T-helper 2 cell treated with Interferon-gamma antibody and Interleukin-4, amounts not matched to agents 100 ng/mL and 5 ng/mL, for 36 hours (primary cell): ENCODE measurements around the gene TEX48. TPM values are rescaled to one million over a fixed set of nuclear protein-coding genes. Genes with fewer than 3 reads are reported as not detected.

Source experiments
- intact Hi-C: fragments of 100-400 bp; cut with micrococcal nuclease; formaldehyde crosslinking; loops from one replicate; pipeline ENCODE4 v1.15.1; 2023
- total RNA-seq: library from RNA; stranded (reverse); gene quantifications from 2 replicates; pipeline ENCODE4 v1.2.3, GENCODE V29; 2022

Gene TEX48, protein sequence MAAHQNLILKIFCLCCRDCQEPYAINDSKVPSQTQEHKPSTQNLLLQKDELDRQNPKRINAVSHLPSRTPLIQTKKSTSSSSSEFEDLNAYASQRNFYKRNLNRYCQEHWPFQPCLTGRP
- 0.30 TPM in 1 of 2 replicates, not detected in the other for total RNA-seq

DNA sequence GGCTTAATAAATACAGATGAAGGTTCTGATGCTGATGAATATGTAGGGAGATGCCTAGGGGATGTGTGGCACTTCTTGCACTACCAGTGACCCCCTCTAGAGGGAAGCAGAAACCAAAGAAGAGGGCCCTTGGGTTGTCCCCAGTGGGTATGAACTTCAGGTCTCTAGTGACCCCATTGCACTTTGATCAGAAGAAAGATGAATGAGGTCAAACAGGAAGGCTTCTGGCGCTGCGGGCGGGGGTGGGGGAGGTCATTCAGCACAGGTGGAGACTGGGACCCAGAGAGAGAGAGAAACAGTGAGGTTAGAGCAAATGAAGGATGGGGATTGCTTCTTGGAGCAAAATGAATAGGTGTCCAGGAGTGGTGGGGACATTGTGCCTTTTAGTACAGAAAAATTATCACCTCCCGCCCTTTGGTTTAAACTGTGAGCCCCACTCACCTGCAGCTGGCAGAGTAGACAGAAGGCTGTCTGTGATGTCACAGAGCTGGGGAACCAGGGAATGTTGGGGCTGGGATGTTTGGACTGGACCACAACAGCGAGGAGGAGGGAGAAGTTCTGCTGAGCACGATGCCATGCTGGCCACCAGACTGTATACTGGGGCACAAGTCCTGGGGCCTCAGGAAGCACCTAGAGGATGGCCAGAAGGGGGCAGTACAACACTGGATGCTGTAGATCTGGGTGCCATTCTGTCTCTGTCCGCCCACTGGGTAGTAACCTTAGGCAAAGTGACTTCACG, at the start of gene TEX48:
Gene TEX48 (minus strand): TSS at position 599 of the 739 bp plus-strand sequence. CDS start 10,469 bp downstream, outside the sequence.
- intact Hi-C loops = loop anchor here (1.0 to 5.0 kb wide), 7 partner anchors 10 to 333 kb away; no protein-coding TSS in a partner anchor

DNA sequence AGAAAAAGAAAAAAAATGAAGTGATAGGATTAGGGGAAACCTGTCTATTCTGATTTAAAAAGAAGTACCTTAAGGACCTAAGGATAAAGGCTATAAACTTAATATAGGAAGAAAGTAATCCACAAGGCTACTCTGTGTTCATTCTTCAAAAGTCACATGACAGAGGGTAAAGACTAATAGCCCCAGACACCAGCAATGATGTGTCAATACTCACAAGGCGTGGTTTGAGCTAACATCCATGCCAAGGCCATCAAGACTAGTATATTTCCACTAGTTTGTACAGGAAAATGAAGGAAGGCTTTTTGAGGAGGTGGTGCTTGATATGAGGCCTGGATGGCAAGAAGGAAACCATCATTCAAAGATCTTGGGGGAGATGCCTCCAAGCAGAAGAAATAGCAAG, 49.7 kb upstream of the TEX48 start:
- intact Hi-C loops = no loop called here

DNA sequence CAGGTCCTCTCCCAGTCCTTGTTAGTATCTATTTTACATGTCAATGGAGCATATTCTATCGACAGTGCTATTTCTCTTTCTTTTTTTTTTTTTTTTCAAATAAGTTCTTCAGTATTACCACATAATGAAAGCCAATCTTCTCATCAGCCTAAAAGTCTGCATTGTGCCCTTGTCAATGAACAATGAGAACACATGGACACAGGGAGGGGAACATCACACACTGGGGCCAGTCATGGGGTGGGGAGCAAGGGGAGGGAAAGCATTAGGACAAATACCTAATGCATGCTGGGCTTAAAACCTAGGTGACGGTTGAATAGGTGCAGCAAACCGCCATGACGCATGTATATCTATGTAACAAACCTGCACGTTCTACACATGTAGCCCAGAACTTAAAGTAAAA, 47.7 kb upstream of the TEX48 start:
- intact Hi-C loops = no loop called here

DNA sequence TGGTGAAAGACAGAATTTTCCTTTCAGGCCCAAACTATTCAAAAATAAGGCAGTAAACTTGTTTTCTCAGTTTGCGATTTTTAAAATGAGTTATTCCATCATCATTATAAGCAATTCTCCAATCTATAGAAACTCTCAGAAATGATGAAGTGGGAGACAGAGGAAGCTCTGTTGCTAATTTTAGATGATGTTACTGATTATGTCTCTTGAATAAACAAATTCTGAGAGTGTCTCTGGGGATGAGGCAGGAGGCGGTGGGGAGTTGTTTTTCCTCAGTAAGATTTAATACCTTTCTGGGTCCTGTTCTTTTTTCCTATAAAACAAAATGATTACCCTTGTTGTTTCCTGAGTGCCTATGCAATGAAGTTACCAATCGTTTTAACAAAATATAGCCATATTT, 43.9 kb upstream of the TEX48 start:
- intact Hi-C loops = no loop called here

DNA sequence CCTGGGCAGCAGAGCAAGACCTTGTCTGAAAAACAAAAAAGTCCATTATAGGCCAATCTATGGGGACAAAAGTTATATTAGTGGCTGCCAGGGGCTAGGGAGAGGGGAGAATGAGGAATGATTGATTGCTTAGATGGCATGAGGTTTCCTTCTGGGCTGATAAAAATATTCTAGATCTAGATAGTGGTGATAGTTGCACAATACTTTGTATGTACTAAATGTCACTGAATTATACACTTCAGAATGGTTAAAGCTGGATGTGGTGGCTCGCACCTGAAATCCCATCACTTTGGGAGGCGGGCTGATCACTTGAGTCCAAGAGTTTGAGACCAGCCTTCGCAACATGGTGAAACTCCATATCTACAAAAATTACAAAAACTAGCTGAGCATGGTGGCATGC, 42.8 kb upstream of the TEX48 start:
- intact Hi-C loops = no loop called here

DNA sequence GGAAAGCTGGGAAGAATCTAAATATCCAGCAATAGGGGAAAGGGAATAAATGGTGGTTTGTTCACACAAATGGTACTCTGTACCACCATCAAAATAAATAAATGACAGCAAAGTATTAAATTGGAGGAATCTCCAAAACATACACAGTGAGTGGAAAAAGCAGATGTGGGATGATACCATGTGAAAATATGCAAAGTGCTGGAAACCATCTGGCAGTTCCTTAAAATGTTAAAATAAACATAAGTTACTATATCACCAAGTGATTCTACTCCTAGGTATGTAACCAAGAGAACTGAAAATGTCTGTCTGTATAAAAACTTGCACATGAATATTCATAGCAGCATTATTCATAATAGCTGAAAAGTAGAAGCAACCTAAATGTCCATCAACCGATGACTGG, 41.9 kb upstream of the TEX48 start:
- intact Hi-C loops = no loop called here

DNA sequence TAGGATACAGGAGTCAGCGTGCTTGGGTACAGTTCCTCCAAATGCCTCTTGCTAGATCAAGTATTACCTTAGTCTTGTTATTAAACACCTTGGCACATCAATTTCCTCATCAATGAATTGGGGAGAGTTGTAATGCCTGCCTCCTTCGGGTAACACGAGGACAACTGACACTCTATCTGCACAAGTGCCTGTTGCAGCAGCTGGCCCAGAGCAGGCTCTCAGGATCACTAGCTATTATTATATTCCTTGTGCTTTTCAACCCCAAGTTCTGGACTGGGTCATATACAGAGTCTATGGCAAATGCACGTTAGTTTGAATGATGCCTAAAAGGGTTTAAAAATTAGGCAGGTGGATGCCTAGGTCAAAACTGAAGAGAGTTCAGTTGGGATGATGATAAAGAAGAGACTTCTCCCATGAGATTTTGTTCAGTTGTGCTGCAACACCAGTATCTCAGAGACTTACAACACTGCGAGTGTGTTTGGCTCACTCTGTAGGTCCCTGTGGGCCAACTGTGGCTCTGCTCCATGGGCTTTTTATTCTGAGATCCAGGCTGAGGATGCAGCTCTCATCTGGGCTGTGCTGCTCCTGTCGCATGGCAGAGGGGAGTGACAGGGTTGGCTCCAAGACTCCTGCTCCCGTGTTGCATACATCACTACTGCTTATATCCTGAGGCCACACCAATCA, 41.1 kb upstream of the TEX48 start:
- intact Hi-C loops = no loop called here

DNA sequence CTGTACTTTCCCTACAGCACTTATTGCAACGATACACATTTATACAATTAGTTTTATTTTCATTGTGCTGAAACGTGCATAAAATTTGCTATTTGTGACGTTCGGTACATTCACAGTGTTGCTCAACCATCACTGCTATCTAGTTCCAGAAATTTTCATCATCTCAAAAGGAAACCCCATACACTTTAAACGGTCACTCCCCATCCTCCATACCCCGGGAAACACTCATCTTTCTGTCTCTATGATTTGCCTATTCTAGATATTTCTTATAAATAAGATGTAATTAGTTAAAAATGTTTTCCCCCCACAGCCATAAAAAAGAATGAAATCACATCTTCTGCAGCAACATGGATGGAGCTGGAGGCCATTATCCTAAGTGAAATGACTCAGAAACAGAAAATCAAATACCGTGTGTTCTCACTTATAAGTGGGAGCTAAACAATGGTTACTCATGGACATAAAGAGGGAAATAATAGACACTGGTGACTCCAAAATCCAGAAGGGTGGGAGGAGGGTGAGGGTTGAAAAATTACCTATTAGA, 40.2 kb upstream of the TEX48 start:
- intact Hi-C loops = no loop called here

DNA sequence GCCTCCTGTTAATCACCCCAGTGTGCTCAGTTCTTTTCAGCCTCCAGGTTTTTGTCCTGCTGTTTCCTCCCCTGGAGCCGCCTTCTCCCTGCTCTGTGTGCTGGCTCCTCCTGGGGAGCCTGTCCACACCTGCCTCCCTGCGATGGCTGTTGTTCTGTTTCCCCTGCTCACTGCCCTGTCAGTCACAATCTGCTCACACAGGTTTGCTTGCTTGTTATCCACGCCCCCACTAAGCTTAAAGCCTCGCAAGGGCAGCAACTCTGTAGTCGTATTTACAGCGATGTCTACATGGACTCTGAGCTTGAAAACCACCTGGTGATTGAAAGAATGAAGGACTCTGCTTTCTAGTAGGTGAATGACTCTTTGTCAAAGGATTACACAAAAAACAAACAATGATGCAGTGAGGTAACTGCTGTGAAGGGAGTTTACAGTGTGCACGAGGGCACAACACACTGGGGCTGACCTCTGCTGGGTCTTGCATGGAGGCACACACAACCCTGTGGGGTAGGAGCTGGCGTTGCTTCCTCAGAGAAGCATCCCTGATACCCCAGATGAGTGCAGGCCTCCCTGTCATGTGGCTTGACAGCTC, 39.6 kb upstream of the TEX48 start:
- intact Hi-C loops = no loop called here

DNA sequence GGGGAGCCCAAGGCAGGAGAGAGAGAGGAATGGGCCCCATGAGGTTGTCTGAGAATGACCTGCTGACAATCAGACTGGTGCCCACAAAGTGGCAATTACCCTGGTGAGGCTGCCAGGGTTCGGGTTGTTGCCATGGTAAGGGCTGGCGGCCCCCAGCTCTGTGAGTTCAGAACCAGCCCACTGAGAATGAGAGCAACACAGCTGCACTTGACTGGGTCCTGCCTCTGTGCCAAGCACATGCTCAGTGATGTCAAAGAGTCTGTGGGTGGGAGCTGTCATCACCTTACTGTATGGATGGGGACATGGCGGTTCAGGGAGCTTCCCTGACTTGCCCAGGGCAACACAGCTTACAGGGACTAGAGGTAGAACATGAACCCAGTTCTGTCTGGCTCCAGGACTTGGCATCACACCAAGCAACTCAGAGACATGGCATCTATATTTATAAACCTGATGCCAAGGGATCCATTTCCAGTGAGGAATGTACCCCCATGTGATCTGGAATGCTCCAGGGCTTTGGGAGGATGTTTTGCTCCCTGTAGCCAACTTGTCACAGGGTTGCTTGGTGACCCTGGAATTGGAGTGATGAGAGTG, 38.2 kb upstream of the TEX48 start:
- intact Hi-C loops = no loop called here

DNA sequence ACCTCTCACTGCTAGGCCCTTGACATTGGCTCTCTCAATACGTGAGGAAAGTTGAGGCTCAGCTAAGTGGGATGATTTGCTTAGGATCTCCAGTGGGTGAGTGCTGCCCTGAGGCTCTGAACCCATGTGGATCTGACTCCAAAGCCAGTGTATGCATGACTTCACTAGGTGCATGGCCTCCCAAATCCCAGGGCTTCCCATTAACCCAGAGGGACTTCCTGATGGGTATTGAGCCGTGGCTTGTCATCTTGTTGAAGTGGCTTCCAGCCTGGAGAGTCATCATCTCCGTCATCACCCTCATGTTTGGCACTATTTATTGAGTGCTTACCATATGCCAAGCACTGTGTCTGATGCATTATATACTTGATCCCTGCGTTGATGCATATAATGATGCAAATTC, 37.3 kb upstream of the TEX48 start:
- intact Hi-C loops = loop anchor here (1.0 to 5.0 kb wide), 2 partner anchors 16 to 37 kb away; partner anchors contain the start of gene TEX48

DNA sequence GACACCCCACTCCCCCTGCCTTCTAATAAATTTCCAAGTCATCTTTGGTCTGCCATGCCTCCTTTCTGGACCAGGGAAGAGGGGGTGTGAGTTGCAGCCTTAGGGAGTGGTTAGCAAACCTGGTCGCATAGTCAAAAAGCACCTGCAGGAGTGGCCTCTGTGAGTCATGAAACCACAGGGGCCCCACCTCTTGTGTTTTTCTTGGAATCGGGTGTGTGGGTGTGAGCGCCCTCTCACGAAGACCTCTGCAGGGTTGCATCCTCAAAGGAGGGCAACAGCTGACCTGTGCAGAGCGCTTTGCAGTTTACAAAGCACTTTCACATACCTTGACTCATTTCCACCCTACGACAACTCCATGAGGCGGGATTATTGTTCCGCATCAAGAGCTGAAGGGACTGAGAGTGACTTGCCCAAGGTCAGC, 36.8 kb upstream of the TEX48 start:
- intact Hi-C loops = loop anchor here (1.0 to 5.0 kb wide), 4 partner anchors 16 to 37 kb away; partner anchors contain the start of gene TEX48

DNA sequence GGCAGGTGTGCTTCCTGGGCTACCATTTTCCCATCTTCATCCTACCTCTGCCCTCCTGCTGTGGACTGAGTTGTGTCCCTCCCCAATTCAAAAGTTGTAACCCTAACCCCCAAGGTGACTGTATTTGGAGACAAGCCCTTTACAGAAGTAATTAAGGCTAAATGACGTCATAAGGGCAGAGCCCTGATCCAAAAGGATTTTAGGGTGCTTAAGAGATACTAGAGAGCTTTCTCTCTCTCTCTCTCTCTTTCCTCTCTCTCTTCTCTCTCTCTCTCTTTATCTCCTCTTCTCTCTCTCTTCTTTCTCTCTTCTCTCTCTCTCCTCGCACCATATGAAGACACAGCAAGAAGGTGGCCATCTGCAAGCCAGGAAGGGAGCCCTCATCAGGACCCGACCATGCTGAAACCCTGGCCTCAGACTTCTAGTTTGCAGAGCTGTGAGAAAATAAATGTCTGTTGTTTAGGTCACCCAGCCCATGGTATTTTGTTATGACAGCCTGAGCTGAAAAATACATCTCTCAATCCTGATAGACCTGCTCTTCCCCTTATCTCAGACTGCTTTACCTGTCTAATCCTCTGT, 36.0 kb upstream of the TEX48 start:
- intact Hi-C loops = loop anchor here (1.0 to 5.0 kb wide), 3 partner anchors 21 to 36 kb away; partner anchors contain the start of gene TEX48

DNA sequence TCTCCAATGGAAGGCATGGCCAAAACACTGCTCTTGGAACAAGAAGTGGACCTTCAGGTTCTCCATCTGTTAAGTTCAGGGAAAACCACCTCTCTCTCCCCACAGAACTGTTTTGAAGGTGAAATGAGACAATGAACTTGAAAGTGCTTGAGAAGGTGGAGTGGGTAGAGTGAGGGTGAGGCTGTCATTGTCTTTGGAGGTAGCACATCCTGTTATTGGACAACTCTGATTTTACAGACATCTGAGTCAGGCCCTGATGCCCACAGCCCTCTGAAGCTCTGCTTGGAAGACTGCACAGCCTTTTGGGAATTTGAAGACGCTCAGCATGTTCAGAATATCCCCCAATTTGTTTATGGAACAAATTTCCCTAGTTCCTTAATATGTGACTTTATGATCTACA, 27.6 kb upstream of the TEX48 start:
- intact Hi-C loops = no loop called here

DNA sequence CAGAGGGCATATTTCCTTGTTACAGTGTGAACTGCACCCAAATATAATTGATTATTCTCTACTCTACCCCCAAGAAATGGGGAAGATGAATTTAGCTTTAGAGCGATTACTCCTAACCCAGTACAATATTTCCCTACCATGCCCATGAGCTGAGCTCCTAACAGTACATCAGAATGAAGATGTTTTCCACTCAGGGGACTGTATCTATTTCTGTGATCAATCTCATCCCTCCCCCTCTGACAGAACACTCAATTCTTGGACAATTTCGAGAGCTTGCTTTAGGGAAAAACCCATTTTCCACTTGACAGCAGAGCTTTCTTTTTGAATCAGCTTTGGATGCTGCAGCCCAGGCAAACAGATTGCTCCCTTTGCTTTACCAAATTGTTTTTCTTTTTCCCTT, 24.7 kb upstream of the TEX48 start:
- intact Hi-C loops = no loop called here

DNA sequence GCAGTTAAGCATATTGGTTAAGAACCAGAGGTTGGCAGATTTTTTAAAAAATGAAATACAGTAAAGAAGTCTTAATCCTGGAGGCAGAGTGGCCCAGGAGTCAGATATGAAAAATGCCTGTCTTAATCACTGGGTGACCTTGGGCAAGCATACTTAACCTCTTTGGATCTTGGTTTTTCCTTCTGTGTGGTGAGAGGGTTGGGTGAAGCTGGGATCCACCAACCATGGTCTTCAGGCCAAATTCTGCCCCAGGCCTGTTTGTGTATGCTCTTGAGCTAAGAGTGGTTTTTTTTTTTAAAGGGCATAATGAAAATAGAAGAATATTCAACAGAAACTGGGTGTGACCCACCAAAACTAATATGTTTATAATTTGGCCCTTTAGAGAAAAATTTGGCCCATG, 20.0 kb upstream of the TEX48 start:
- intact Hi-C loops = no loop called here

DNA sequence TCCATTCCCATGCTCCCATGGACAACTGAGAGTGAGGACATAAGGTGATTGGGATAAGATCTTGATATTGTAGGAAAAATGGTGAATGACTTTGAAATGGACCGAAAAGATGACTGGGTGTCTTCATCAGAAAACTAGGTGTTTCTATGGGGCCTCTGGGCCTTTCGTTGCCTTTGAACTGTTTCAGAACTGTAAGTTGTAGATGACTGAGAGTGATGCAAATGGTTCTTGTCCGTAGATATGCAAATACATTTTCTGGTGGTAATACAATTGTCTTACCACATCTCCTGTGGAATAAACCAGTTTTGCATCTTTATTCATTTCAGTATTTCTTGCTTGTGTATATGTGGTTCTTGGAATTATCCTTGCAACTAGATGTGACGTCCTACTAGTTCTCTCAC, 16.0 kb upstream of the TEX48 start:
- intact Hi-C loops = loop anchor here (1.0 to 2.0 kb wide), 3 partner anchors 15 to 231 kb away; partner anchors contain the start of gene TEX48

DNA sequence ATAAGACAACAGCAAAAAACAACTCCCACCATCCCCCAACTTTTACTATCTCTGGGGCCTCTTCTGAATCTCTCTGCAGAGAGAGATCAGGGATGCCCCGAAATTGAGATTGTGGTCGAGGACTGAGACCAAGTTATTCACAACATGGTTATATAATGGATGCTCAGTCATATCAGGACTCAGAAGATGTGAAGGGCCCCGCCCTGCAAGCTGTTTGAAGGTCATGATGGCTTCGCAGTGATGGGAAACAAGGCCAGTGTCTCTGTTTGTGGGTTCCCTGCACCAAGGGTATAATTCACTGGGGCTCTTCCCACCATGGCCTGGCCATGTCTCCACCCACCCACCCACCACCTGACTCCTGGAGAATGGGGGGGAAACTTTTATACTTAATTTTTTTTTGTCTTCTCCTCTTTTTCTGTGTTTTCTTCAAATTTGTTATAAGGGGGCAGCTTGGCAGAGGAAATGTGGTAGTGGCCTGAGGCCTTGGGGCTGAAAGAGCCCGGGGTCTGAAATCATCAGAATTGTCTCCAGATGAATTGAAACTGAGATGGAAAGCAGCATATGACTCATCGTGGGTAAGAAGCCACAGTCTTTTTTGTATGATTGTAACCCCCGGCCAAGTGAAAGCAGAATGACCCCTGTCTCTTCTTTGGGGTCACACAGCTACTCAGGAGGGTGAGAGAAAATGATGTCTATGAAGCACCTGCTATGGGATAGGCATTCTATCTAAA, 15.0 kb upstream of the TEX48 start:
- intact Hi-C loops = loop anchor here (1.0 to 2.0 kb wide), 3 partner anchors 14 to 232 kb away; partner anchors contain the start of gene TEX48

DNA sequence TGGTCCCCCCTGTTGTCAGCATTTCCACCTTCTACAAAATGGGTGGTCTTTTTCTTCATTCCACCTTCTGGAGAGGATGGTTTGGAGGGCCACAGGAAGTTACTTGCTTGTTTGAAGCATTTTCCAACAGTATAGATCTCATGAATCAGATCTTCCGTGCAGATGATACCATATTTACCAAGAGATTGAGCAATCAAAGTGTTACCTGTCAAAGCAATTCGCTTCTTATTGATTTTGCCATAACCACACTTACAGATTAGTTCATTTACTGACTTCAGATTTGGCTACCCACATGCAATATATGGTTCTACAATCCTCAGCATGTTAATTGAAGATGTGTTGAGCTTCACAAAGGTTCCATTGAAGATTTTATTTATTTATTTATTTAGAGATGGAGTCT, 14.0 kb upstream of the TEX48 start:
- intact Hi-C loops = loop anchor here (2.0 kb wide), 2 partner anchors 13 to 233 kb away; partner anchors contain the start of gene TEX48

DNA sequence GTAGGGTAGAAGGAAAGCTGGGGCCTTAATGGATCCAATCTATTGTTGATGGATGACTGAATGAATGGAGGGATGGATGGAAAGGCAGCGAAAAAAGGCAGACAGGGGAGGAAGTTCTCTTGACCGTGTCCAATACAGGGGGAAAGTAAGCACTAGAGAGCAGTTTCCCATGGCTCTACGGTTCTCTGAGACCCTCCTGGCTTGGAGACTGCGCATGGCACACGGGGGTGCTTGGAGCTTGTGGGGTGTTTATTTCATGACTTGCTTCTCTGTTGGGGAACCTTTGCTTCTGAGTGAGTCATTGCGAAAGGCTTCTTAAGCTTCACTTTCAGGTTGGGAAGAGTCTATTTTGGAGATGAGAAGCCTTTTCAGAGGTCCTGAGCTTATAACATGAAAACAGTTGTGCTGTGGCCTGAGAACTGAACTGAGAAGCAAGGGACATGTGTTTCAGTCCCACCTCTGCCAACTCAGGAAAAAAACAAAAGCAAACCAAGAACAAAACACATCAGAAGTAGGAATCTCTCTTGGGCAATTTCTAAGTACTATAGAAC, 12.8 kb upstream of the TEX48 start:
- intact Hi-C loops = no loop called here
